HL-60 (cell line): ENCODE measurements around the gene GPR141.

Experiments
- CTCF ChIP-seq: IDR thresholded peaks from one replicate; pipeline ENCODE4 v1.5.1; 2011; ENCODE audit warnings: low read length, control low read depth, inconsistent platforms; ENCODE audit not compliant: insufficient read depth
- REST ChIP-seq: IDR thresholded peaks from 2 replicates; pipeline ENCODE4 v1.6.1; 2012; ENCODE audit warnings: low read depth; ENCODE audit not compliant: insufficient replicate concordance

- TF ChIP-seq CTCF (no peak), REST (no peak)
Measured at GRCh38 chr7:37713613-37714012, 30.0 kb downstream of the GPR141 start.
